Mucosa of descending colon (tissue), 3 donors: Measurements from ENCODE around the gene UCHL5. TPM values are rescaled to one million over a fixed set of nuclear protein-coding genes. Genes with fewer than 3 reads are reported as not detected.

Source experiments
- ATAC-seq: fragments of 200-7000 bp; cut with Tn5 transposase; one replicate; pipeline ENCODE4 v1.9.1; 2020; ENCODE audit warnings: mild to moderate bottlenecking, moderate library complexity
- DNase-seq, 3 donors: peaks; one replicate each; pipeline ENCODE4 v3.0.0-alpha.2; 2020
- H3K36me3 ChIP-seq: fragments of 200-600 bp; one replicate; pipeline ENCODE4 v1.8.0; 2021; ENCODE audit warnings: low read depth, mild to moderate bottlenecking
- H3K4me1 ChIP-seq: fragments of 200-600 bp; one replicate; pipeline ENCODE4 v1.8.0; 2021; ENCODE audit warnings: low read depth, mild to moderate bottlenecking
- H3K4me3 ChIP-seq: fragments of 200-600 bp; one replicate; pipeline ENCODE4 v1.8.0; 2021; ENCODE audit warnings: mild to moderate bottlenecking
- H3K9me3 ChIP-seq: fragments of 200-600 bp; one replicate; pipeline ENCODE4 v1.8.0; 2021; ENCODE audit warnings: mild to moderate bottlenecking
- CTCF ChIP-seq: fragments of 200-600 bp; IDR thresholded peaks from one replicate; pipeline ENCODE4 v1.8.0; 2022; ENCODE audit warnings: antibody characterized with exemption, mild to moderate bottlenecking
- intact Hi-C, 2 donors: fragments of 100-400 bp; cut with DNase I in 1 of 2; cut with micrococcal nuclease in 1 of 2; formaldehyde crosslinking; loops; one replicate each; pipeline versions ENCODE4 v1.11.0 to v1.11.1; 2022; cut with DNase I, micrococcal nuclease
- total RNA-seq, 3 donors: library from RNA; stranded (reverse); fragmentation: NEBNext Ultra II Directional in 2 of 3; extraction: Animal tissue kit (Norgen Biotek cat#: 25700) in 2 of 3; gene quantifications; one replicate each; pipeline versions ENCODE4 v1.2.1 to v1.2.4, GENCODE V29; 2021 to 2023
- donor health status: DM: no; HTN: no; CAD: no; lungs with moderate emphysema.
- donor health status: DM: no; HTN: no; CAD: no.
- donor health status: DM: no; HTN: yes; CAD: no.

The UCHL5 gene
- total RNA-seq, 3 donors from 2014 or later, result 28.7 to 32.7 (median 29.1) TPM

- Histone ChIP-seq H3K4me1 (no peaks in the 10 kb centered on the region), H3K4me3 (no peak overlapping the region), H3K9me3 (no peaks in the 10 kb centered on the region), H3K36me3 (no peaks in the 10 kb centered on the region)
- ATAC-seq (no peak), DNase-seq (no peak)
- TF ChIP-seq CTCF, result no peak
- intact Hi-C loops, result no loop called here
Observed at GRCh38 chr1:193087893-193088292, 28.7 kb upstream of the UCHL5 start.

GRCh38 chr1:193086342-193086741 lies 27.2 kb upstream of the UCHL5 start:
- no peak for ATAC-seq
- Histone ChIP-seq H3K9me3 (no peaks in the 10 kb centered on the region), H3K36me3 (no peaks in the 10 kb centered on the region), H3K4me3 (no peak overlapping the region), H3K4me1 (no peaks in the 10 kb centered on the region)
- DNase-seq, result no peak
- no peak for TF ChIP-seq CTCF
- intact Hi-C loops, result no loop called here

GRCh38 chr1:193085263-193085662 lies 26.1 kb upstream of the UCHL5 start:
- ATAC-seq, result no peak
- intact Hi-C loops, result no loop called here
- H3K36me3 ChIP-seq, result no peaks in the 10 kb centered on the region
- DNase-seq, result no peak
- no peaks in the 10 kb centered on the region for H3K9me3 ChIP-seq
- H3K4me3 ChIP-seq, result no peak overlapping the region
- no peak for TF ChIP-seq CTCF
- H3K4me1 ChIP-seq, result no peaks in the 10 kb centered on the region

- ATAC-seq (no peak), DNase-seq (no peak)
- no peak overlapping the region for H3K4me3 ChIP-seq
- no peaks in the 10 kb centered on the region for H3K36me3 ChIP-seq
- H3K9me3 ChIP-seq, result no peaks in the 10 kb centered on the region
- intact Hi-C loops, result no loop called here
- H3K4me1 ChIP-seq, result no peaks in the 10 kb centered on the region
- TF ChIP-seq CTCF, result no peak
Observed at GRCh38 chr1:193083365-193084088, 24.4 kb upstream of the UCHL5 start.

GRCh38 chr1:193079187-193079586 lies 20.0 kb upstream of the UCHL5 start:
- no peaks in the 10 kb centered on the region for H3K36me3 ChIP-seq
- H3K4me3 ChIP-seq, result no peak overlapping the region
- peaks cover 3% of the 10 kb centered on the region for H3K9me3 ChIP-seq
- ATAC-seq (no peak), DNase-seq (no peak)
- H3K4me1 ChIP-seq, result no peaks in the 10 kb centered on the region
- intact Hi-C loops, result no loop called here
- no peak for TF ChIP-seq CTCF

GRCh38 chr1:193077991-193078390 lies 18.8 kb upstream of the UCHL5 start:
- intact Hi-C loops, result no loop called here
- TF ChIP-seq CTCF, result no peak
- DNase-seq (no peak), ATAC-seq (no peak)
- Histone ChIP-seq H3K9me3 (peaks cover 3% of the 10 kb centered on the region), H3K4me3 (no peak overlapping the region), H3K36me3 (no peaks in the 10 kb centered on the region), H3K4me1 (no peaks in the 10 kb centered on the region)
